Liver (tissue), 9 donors: Measurements from ENCODE around the gene MOV10L1. TPM values are rescaled to one million over a fixed set of nuclear protein-coding genes. Genes with fewer than 3 reads are reported as not detected.

ENCODE experiments used
- DNase-seq: peaks from one replicate; pipeline ENCODE4 v3.0.0-alpha.2; 2017; ENCODE audit warnings: low spot score
- H3K27ac ChIP-seq, 2 donors: one replicate each; pipeline ENCODE4 v1.7.0; 2013; ENCODE audit warnings: inconsistent platforms in 2 of 2, low read length in 2 of 2, control low read depth in 1 of 2, low read depth in 1 of 2, mild to moderate bottlenecking in 1 of 2
- H3K27me3 ChIP-seq, 4 donors: one replicate each; pipeline versions ENCODE4 v1.6.1 to v1.7.0; 2013; ENCODE audit warnings: low read length in 3 of 4, inconsistent platforms in 1 of 4, mild to moderate bottlenecking in 1 of 4, moderate library complexity in 1 of 4; ENCODE audit not compliant: control insufficient read depth in 4 of 4, insufficient read depth in 4 of 4
- H3K36me3 ChIP-seq, 4 donors: one replicate each; pipeline versions ENCODE4 v1.6.1 to v1.7.0; 2013; ENCODE audit warnings: low read length in 3 of 4, mild to moderate bottlenecking in 3 of 4, low read depth in 1 of 4, moderate library complexity in 1 of 4; ENCODE audit not compliant: control insufficient read depth in 4 of 4, insufficient read depth in 3 of 4
- H3K4me1 ChIP-seq, 4 donors: one replicate each; pipeline versions ENCODE4 v1.6.1 to v1.7.0; 2013; ENCODE audit warnings: low read length in 3 of 4, mild to moderate bottlenecking in 3 of 4, moderate library complexity in 1 of 4; ENCODE audit not compliant: control insufficient read depth in 4 of 4, insufficient read depth in 4 of 4
- H3K4me3 ChIP-seq, 3 donors: one replicate each; pipeline versions ENCODE4 v1.6.1 to v1.7.0; 2013; ENCODE audit warnings: low read length in 3 of 3, control low read depth in 1 of 3, low read depth in 1 of 3, mild to moderate bottlenecking in 1 of 3
- H3K9ac ChIP-seq, 2 donors: one replicate each; pipeline ENCODE4 v1.7.0; 2013; ENCODE audit warnings: low read length in 2 of 2, mild to moderate bottlenecking in 2 of 2, moderate library complexity in 2 of 2, control low read depth in 1 of 2, low read depth in 1 of 2
- H3K9me3 ChIP-seq, 4 donors: one replicate each; pipeline versions ENCODE4 v1.6.1 to v1.7.0; 2013; ENCODE audit warnings: low read length in 3 of 4; ENCODE audit not compliant: control insufficient read depth in 4 of 4
- EGR1 ChIP-seq, 2 donors: IDR thresholded peaks; 2 replicates each; pipeline ENCODE4 v1.6.1; 2016 to 2018; ENCODE audit warnings: antibody characterized with exemption in 2 of 2, low read depth in 2 of 2
- FOXA1 ChIP-seq: IDR thresholded peaks from 2 replicates; pipeline ENCODE4 v1.6.1; 2016; ENCODE audit warnings: antibody characterized with exemption
- FOXA2 ChIP-seq: IDR thresholded peaks from 2 replicates; pipeline ENCODE4 v1.6.1; 2016; ENCODE audit warnings: antibody characterized with exemption
- GABPA ChIP-seq, 2 donors: IDR thresholded peaks in 1 of 2; conservative IDR thresholded peaks in 1 of 2; 2 replicates each; pipeline ENCODE4 v1.6.1; 2016; ENCODE audit warnings: antibody characterized with exemption in 2 of 2, mild to moderate bottlenecking in 1 of 2, moderate library complexity in 1 of 2
- HNF4A ChIP-seq, 2 donors: conservative IDR thresholded peaks; 2 replicates each; pipeline ENCODE4 v1.6.1; 2016; ENCODE audit warnings: antibody characterized with exemption in 2 of 2, mild to moderate bottlenecking in 2 of 2
- HNF4G ChIP-seq: IDR thresholded peaks from 2 replicates; pipeline ENCODE4 v1.6.1; 2016; ENCODE audit warnings: antibody characterized with exemption
- JUND ChIP-seq, 2 donors: IDR thresholded peaks; 2 replicates each; pipeline ENCODE4 v1.6.1; 2016; ENCODE audit warnings: antibody characterized with exemption in 2 of 2
- NR2F2 ChIP-seq: IDR thresholded peaks from 2 replicates; pipeline ENCODE4 v1.6.1; 2016; ENCODE audit warnings: antibody characterized with exemption
- RAD21 ChIP-seq, 2 donors: IDR thresholded peaks; 2 replicates each; pipeline ENCODE4 v1.6.1; 2016; ENCODE audit warnings: antibody characterized with exemption in 2 of 2, mild to moderate bottlenecking in 2 of 2
- RXRA ChIP-seq, 2 donors: IDR thresholded peaks; 2 replicates each; pipeline ENCODE4 v1.6.1; 2017 to 2018; ENCODE audit warnings: antibody characterized with exemption in 2 of 2, mild to moderate bottlenecking in 1 of 2
- SP1 ChIP-seq: IDR thresholded peaks from 2 replicates; pipeline ENCODE4 v1.6.1; 2018; ENCODE audit warnings: antibody characterized with exemption, mild to moderate bottlenecking
- TAF1 ChIP-seq: conservative IDR thresholded peaks from 2 replicates; pipeline ENCODE4 v1.6.1; 2016; ENCODE audit warnings: antibody characterized with exemption, mild to moderate bottlenecking
- YY1 ChIP-seq: IDR thresholded peaks from 2 replicates; pipeline ENCODE4 v1.6.1; 2016; ENCODE audit warnings: antibody characterized with exemption, mild to moderate bottlenecking
- WGBS: extraction: QIAGEN DNeasy Blood & Tissue Kit; methylation state at CpG from one replicate; pipeline ENCODE4 v1.1.7; 2013; 5-methylcytosine and 5-hydroxymethylcytosine counted together
- polyA plus RNA-seq, 2 donors: library from polyadenylated mRNA; stranded (reverse) in 1 of 2; unstranded in 1 of 2; fragments of 200-250 nt in 1 of 2; fragments of >200 nt in 1 of 2; fragmentation: Nextera tagmentation in 1 of 2; extraction: Ambion mirVana in 1 of 2; gene quantifications; one replicate each; pipeline versions ENCODE4 v1.2.1 to v1.2.3, GENCODE V29; 2013 to 2015
- total RNA-seq, 2 donors: library from RNA; depleted of rRNA; stranded (reverse); fragments of >200 nt; gene quantifications; one replicate each; pipeline ENCODE4 v1.2.3, GENCODE V29; 2014
- TF ChIP-seq, protein P1 (sequence below): IDR thresholded peaks from 2 replicates; pipeline ENCODE4 v1.6.1; 2016; ENCODE audit warnings: antibody characterized with exemption, mild to moderate bottlenecking
- TF ChIP-seq, protein P2 (sequence below): fragments of 150-350 bp; IDR thresholded peaks from 2 replicates; pipeline ENCODE4 v1.5.1; 2017; ENCODE audit warnings: improper control_type of control experiment, low read depth, low read length; ENCODE audit not compliant: missing input control
- TF ChIP-seq, protein P3 (sequence below): IDR thresholded peaks from 2 replicates; pipeline ENCODE4 v1.6.1; 2016; ENCODE audit warnings: antibody characterized with exemption
- TF ChIP-seq, protein P4 (sequence below): IDR thresholded peaks from 2 replicates; pipeline ENCODE4 v1.6.1; 2016; ENCODE audit warnings: antibody characterized with exemption
- donor health status: healthy.
- donor health status: healthy.
- donor health status: healthy.
- donor health status: healthy.
- donor health status: healthy.

Gene MOV10L1
- total and polyA plus RNA-seq, 4 donors = 0.07 to 0.47 (median 0.17) TPM

DNA sequence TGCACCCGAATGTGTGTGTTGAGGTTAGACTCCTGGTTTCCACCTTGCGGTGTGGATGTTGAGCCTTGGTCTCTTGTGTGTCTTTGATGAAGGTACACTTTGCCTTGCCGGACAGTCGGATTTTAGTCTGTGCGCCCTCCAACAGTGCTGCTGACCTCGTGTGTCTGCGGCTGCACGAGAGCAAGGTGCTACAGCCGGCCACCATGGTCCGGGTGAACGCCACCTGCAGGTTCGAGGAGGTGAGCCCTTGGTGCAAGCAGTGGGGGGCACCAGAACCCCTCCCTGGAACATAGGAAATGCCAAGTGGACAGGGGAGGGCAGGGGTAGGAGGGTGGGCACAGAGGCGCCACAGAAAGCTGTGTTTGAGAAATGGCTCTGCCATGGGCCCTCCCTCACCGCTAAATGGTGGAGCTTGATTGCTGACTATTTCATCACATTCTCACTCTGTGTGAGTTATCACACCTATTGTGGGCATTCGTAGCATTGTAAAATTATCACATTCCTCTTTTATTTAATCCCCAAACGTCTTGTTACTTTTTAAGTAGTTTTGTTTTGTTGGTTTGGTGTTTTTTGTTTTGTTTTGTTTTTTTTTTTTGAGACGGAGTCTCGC is 54.3 kb downstream of the MOV10L1 start:
- no peak overlapping the region for H3K9ac ChIP-seq
- TF ChIP-seq SP1 (no peak), GABPA (IDR thresholded peaks at IDR 0.05 in 1 of 2, conservative IDR thresholded peaks at IDR 0.05 in 1 of 2) (no peak), TAF1 (no peak), HNF4G (no peak), NR2F2 (no peak), HNF4A (conservative IDR thresholded peaks at IDR 0.05) (no peak), JUND (IDR thresholded peaks at IDR 0.05) (no peak), RXRA (IDR thresholded peaks at IDR 0.05) (no peak), FOXA1 (no peak), EGR1 (IDR thresholded peaks at IDR 0.05; ENCODE audit: low read depth in 2 of 2) (no peak), YY1 (no peak), FOXA2 (no peak), RAD21 (IDR thresholded peaks at IDR 0.05) (no peak)
- TF ChIP-seq, protein P1, sequence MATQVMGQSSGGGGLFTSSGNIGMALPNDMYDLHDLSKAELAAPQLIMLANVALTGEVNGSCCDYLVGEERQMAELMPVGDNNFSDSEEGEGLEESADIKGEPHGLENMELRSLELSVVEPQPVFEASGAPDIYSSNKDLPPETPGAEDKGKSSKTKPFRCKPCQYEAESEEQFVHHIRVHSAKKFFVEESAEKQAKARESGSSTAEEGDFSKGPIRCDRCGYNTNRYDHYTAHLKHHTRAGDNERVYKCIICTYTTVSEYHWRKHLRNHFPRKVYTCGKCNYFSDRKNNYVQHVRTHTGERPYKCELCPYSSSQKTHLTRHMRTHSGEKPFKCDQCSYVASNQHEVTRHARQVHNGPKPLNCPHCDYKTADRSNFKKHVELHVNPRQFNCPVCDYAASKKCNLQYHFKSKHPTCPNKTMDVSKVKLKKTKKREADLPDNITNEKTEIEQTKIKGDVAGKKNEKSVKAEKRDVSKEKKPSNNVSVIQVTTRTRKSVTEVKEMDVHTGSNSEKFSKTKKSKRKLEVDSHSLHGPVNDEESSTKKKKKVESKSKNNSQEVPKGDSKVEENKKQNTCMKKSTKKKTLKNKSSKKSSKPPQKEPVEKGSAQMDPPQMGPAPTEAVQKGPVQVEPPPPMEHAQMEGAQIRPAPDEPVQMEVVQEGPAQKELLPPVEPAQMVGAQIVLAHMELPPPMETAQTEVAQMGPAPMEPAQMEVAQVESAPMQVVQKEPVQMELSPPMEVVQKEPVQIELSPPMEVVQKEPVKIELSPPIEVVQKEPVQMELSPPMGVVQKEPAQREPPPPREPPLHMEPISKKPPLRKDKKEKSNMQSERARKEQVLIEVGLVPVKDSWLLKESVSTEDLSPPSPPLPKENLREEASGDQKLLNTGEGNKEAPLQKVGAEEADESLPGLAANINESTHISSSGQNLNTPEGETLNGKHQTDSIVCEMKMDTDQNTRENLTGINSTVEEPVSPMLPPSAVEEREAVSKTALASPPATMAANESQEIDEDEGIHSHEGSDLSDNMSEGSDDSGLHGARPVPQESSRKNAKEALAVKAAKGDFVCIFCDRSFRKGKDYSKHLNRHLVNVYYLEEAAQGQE = no peak
- TF ChIP-seq, protein P2, sequence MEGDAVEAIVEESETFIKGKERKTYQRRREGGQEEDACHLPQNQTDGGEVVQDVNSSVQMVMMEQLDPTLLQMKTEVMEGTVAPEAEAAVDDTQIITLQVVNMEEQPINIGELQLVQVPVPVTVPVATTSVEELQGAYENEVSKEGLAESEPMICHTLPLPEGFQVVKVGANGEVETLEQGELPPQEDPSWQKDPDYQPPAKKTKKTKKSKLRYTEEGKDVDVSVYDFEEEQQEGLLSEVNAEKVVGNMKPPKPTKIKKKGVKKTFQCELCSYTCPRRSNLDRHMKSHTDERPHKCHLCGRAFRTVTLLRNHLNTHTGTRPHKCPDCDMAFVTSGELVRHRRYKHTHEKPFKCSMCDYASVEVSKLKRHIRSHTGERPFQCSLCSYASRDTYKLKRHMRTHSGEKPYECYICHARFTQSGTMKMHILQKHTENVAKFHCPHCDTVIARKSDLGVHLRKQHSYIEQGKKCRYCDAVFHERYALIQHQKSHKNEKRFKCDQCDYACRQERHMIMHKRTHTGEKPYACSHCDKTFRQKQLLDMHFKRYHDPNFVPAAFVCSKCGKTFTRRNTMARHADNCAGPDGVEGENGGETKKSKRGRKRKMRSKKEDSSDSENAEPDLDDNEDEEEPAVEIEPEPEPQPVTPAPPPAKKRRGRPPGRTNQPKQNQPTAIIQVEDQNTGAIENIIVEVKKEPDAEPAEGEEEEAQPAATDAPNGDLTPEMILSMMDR = no peak
- TF ChIP-seq, protein P3, sequence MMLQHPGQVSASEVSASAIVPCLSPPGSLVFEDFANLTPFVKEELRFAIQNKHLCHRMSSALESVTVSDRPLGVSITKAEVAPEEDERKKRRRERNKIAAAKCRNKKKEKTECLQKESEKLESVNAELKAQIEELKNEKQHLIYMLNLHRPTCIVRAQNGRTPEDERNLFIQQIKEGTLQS = no peak
- TF ChIP-seq, protein P4, sequence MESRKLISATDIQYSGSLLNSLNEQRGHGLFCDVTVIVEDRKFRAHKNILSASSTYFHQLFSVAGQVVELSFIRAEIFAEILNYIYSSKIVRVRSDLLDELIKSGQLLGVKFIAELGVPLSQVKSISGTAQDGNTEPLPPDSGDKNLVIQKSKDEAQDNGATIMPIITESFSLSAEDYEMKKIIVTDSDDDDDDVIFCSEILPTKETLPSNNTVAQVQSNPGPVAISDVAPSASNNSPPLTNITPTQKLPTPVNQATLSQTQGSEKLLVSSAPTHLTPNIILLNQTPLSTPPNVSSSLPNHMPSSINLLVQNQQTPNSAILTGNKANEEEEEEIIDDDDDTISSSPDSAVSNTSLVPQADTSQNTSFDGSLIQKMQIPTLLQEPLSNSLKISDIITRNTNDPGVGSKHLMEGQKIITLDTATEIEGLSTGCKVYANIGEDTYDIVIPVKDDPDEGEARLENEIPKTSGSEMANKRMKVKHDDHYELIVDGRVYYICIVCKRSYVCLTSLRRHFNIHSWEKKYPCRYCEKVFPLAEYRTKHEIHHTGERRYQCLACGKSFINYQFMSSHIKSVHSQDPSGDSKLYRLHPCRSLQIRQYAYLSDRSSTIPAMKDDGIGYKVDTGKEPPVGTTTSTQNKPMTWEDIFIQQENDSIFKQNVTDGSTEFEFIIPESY = no peak
- no peak for DNase-seq
- no peaks in the 10 kb centered on the region for H3K27me3 ChIP-seq
- H3K4me3 ChIP-seq = no peak overlapping the region
- H3K36me3 ChIP-seq = no peaks in the 10 kb centered on the region
- H3K27ac ChIP-seq = no peak overlapping the region
- peaks cover 9 to 59% (median 52%) of the 10 kb centered on the region in 4 donors for H3K4me1 ChIP-seq
- 88% methylated on average over 18 of the region's 18 CpGs for WGBS
- H3K9me3 ChIP-seq = no peaks in the 10 kb centered on the region
